Thyroid gland (tissue), 4 donors: Measurements from ENCODE around the gene LYPD1.

Source experiments
- CTCF ChIP-seq, 6 experiments: fragments of 200-600 bp in 3 of 6; fragments of 450-650 bp in 3 of 6; sonication (generic) in 3 of 6; IDR thresholded peaks; one replicate each; pipeline ENCODE4 v1.5.1; 2016 to 2019; ENCODE audit warnings: antibody characterized with exemption in 6 of 6, mild to moderate bottlenecking in 2 of 6, inconsistent platforms in 1 of 6, moderate library complexity in 1 of 6
- POLR2A ChIP-seq, 2 donors: fragments of 450-650 bp; IDR thresholded peaks; one replicate each; pipeline ENCODE4 v1.6.1; 2017; ENCODE audit warnings: antibody characterized with exemption in 2 of 2, mild to moderate bottlenecking in 2 of 2, moderate library complexity in 1 of 2

GRCh38 chr2:132680544-132680943, 10.5 kb upstream of the LYPD1 start:
- TF ChIP-seq POLR2A (IDR thresholded peaks at IDR 0.05): no peak
- no peak for TF ChIP-seq CTCF (IDR thresholded peaks at IDR 0.05)
